Neural crest cell (in vitro differentiated cells): ENCODE data around the gene OSBPL2. TPM values are rescaled to one million over a fixed set of nuclear protein-coding genes. Genes with fewer than 3 reads are reported as not detected.

Source experiments
- DNase-seq: peaks from one replicate; pipeline ENCODE4 v3.0.0; 2021; ENCODE audit warnings: low read depth, mixed read lengths, low spot score
- H3K27ac Mint-ChIP-seq: one replicate; pipeline ENCODE4 v1.8.0; 2021; ENCODE audit warnings: mild to moderate bottlenecking, mixed read lengths; ENCODE audit not compliant: unreplicated experiment
- H3K27me3 Mint-ChIP-seq: 2 replicates; pipeline ENCODE4 v1.8.0; 2021; ENCODE audit warnings: low read depth, mild to moderate bottlenecking, mixed read lengths
- H3K36me3 Mint-ChIP-seq: 2 replicates; pipeline ENCODE4 v1.8.0; 2021; ENCODE audit warnings: low read depth, mild to moderate bottlenecking, mixed read lengths
- H3K4me1 Mint-ChIP-seq: 2 replicates; pipeline ENCODE4 v1.8.0; 2021; ENCODE audit warnings: mixed read lengths
- H3K4me3 Mint-ChIP-seq: one replicate; pipeline ENCODE4 v1.8.0; 2021; ENCODE audit warnings: mild to moderate bottlenecking, mixed read lengths
- H3K9me3 Mint-ChIP-seq: 2 replicates; pipeline ENCODE4 v1.8.0; 2021; ENCODE audit warnings: mixed read lengths
- CTCF ChIP-seq: fragments of 200-600 bp; sonication (generic); conservative IDR thresholded peaks from 2 replicates; pipeline ENCODE4 v1.5.0; 2021; ENCODE audit warnings: antibody characterized with exemption, mild to moderate bottlenecking
- total RNA-seq: library from RNA; stranded (reverse); gene quantifications from 2 replicates; pipeline ENCODE4 v1.2.1, GENCODE V29; 2021

The OSBPL2 gene
- total RNA-seq, 1 donor from 2014 or later = 33.1 TPM

DNA sequence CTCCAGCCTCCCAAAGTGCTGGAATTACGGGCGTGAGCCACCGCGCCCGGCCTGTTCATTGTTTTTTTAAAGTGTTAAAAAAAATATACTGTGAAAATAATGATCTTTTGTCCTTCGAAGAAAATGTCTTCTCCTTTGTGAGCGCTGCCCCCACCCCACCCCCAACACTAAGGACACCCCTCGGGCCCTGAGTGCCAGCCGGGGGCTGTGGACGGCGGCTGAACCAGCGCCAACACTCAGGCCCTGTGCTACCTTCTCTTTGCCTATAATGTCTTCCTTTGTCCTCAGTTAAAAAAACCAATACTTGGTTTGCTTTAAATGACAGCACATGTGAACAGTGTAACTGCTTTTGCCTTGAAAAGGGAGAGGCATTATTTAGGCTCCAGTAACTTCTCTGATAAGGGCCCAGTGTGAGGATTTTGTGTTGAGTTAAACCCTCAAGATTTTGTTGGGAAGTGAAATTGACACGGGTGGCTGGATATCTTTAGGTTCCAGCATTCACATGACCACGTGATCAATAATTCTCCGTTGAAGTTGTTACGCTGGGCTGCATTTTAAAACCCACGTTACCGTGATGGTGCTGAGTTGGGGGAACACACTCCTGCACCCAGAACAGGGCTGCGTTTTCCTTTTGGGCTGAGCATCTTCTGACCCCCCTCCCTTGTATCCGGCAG lies 54.9 kb downstream of the OSBPL2 start:
- Mint-ChIP-seq H3K4me3 (no peak overlapping the region), H3K27me3 (no peaks in the 10 kb centered on the region), H3K4me1 (peaks cover 12% of the 10 kb centered on the region), H3K27ac (no peak overlapping the region), H3K36me3 (peaks cover 2% of the 10 kb centered on the region), H3K9me3 (no peaks in the 10 kb centered on the region)
- no peak for DNase-seq
- no peak for TF ChIP-seq CTCF

- Mint-ChIP-seq H3K9me3 (no peaks in the 10 kb centered on the region), H3K4me1 (peaks cover 12% of the 10 kb centered on the region), H3K4me3 (no peak overlapping the region), H3K36me3 (peaks cover 2% of the 10 kb centered on the region), H3K27me3 (no peaks in the 10 kb centered on the region), H3K27ac (no peak overlapping the region)
- TF ChIP-seq CTCF = no peak
- DNase-seq = no peak
Measured at GRCh38 chr20:62293946-62294345, 55.6 kb downstream of the OSBPL2 start.

- H3K36me3 Mint-ChIP-seq = peaks cover 2% of the 10 kb centered on the region
- TF ChIP-seq CTCF = no peak
- H3K27me3 Mint-ChIP-seq = no peaks in the 10 kb centered on the region
- no peaks in the 10 kb centered on the region for H3K9me3 Mint-ChIP-seq
- no peak overlapping the region for H3K27ac Mint-ChIP-seq
- H3K4me3 Mint-ChIP-seq = no peak overlapping the region
- no peak for DNase-seq
- H3K4me1 Mint-ChIP-seq = peaks cover 12% of the 10 kb centered on the region
Measured at GRCh38 chr20:62294516-62294915, 56.2 kb downstream of the OSBPL2 start.

- Mint-ChIP-seq H3K27ac (no peak overlapping the region), H3K4me3 (no peak overlapping the region), H3K27me3 (peaks cover under 1% of the 10 kb centered on the region), H3K36me3 (peaks cover 2% of the 10 kb centered on the region), H3K9me3 (no peaks in the 10 kb centered on the region), H3K4me1 (peaks cover 15% of the 10 kb centered on the region)
- TF ChIP-seq CTCF = no peak
- DNase-seq = no peak
Measured at GRCh38 chr20:62296724-62297448, 58.6 kb downstream of the OSBPL2 start.

DNA sequence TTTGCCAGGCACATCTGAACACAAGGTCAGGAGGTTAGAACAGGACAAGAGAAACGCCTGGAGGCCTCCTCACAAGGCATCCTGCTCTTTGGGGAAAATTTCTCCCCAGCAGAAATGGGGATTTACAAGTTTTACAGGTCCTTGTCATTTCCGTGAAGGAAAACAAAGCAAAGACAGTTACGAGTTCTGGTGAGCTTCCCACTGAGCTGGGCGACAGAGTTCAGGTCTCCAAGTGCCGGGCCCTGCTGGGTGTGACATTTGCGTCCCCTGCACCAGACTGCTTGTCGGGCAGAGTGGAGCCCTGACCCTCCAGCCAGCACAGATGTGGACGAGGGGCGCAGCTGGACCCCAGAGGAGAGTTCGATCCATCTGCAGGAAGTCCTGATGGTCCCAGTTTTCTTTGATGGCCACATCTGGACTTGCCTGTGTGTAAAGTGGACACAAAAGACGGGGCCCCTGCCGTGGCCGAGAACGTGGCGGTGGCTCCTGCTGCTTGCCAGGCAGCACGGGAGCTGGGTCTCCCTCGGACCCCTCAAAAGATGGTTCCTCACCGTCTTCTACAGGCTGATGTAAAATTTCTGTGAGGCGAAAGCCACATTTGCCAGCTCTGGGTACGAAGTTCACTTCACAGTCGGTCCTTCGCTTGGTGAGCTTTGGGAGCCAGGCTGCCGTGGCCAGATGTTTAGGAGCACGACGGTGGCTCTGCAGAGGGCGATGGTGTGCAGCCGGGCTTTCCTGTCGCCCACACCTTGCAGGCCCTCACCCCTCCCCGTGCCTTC lies 59.3 kb downstream of the OSBPL2 start:
- H3K27ac Mint-ChIP-seq = peak overlapping the region; percentile 35

More for the DNA sequence above, 59.3 kb downstream of the OSBPL2 start:
- Mint-ChIP-seq H3K4me1 (peaks cover 17% of the 10 kb centered on the region), H3K9me3 (no peaks in the 10 kb centered on the region), H3K36me3 (no peaks in the 10 kb centered on the region), H3K4me3 (peak overlapping the region; percentile 27), H3K27me3 (peaks cover 2% of the 10 kb centered on the region)
- no peak for TF ChIP-seq CTCF
- DNase-seq = no peak
